Stimulated activated CD4-positive, alpha-beta T cell treated with anti-CD3 and anti-CD28 coated beads, Interleukin-4, amount 100 ng/mL, for 24 hours (primary cell): ENCODE data around the gene MS4A15.
"Not testable (repeated sequence)": the region's sequence is repeated elsewhere in the genome, so short reads cannot be mapped to it uniquely, and the experiment has no call there.

Source experiments
- DNase-seq: peaks from one replicate; pipeline ENCODE4 v3.0.0-alpha.2; 2020

Gene MS4A15

DNA sequence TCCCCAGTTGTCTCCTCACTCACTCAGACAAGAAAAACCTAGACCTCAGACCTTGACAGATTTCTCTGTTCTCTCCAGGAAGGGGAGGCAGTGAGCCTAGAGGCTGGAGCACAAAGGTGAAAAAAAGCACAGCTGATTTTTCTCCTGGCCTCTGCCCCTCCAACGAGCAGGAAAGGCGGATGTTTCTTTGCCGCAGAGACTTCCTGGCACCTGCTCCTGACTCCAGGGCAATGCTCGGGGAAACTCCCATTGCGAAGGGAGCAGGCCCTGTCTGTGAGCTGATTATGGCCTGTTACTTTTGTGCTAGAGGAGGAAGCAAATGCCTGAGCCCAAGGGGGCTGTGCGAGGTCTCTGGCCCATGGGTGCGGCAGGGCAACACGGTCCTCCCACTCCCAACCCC is 53.9 kb downstream of the MS4A15 start:
- no peak for DNase-seq

DNA sequence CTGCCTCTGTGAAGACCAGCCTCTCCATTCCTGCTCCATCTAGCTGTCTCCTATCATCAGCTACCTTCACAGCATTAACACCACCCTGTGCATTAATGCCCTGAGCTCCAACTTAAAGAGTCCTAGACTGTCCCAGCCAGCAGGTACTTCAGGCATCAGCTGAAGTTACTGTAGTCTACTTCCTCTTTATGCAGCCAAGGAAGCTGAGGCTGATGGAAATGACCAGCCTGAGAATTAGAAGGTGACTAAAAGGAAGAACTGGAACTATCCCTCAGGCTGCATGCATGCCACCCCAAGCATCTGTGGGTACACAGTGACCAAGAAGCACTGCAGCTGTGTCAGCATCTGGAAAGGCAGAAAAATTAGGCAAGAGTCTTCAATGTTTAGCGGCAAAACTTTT is 56.7 kb downstream of the MS4A15 start:
- no peak for DNase-seq

DNA sequence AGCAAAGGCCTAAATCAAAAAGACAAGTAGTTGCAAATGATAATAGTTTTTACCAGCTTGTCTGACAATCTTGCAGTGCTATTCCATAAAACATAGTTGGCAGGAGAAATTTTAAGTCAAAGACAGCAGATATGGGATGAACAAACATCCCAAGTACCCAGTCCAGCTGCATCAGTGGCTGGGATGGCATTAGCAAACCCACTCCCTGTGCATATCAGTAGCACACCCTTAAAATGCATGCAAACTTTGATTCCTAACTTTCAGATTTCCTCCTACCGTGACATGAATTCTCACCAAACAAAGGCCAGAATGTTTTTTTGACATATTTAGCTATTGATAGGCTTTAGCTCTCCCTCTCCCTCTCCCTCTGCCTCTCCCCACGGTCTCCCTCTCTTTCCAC is 57.4 kb downstream of the MS4A15 start:
- DNase-seq, result no peak

DNA sequence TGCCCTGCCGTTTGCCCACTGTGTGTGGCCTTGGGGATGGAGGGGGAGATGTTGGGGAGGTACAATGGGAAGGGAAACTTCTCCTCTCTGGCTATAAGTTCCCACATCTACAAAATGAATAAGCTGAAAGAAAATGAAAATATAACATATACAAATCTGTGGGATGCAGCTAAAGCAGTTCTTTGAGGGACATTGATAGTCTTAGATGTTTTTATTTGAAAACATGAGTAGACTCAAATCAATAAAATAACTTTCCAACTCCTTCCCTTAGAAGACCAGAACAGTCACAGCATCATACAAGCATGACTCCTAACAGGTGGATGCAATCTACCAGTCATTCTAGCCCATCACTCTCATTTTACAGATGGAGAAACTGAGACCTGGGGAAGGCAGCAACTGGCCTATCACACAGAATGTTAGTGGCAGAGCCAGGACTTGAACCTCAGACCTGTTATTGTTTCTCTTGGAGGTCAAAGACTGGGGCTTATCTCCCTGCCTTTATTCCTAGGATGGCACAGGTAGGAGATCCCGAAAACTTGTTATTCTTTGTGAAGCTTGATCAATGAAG is 60.0 kb downstream of the MS4A15 start:
- no peak for DNase-seq

DNA sequence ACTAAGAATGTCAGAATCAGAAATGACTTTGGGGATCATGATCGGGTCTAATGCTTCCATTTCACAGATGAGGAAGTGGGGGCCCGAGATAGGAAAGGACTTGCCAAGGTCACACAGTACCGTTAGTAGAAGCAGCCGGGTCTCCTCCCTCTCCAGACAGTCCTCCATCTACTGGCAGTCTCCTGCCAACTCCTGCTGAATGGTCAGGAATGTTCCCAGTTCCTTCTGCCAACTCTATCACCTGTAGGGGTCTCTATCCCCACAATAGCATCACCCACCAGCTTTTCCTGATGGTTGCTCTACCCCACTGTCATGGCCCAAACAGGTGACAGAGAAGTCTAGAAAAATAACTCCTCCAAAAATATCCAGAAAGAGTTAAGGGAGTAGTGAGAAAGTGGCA is 61.4 kb downstream of the MS4A15 start:
- DNase-seq, result no peak

DNA sequence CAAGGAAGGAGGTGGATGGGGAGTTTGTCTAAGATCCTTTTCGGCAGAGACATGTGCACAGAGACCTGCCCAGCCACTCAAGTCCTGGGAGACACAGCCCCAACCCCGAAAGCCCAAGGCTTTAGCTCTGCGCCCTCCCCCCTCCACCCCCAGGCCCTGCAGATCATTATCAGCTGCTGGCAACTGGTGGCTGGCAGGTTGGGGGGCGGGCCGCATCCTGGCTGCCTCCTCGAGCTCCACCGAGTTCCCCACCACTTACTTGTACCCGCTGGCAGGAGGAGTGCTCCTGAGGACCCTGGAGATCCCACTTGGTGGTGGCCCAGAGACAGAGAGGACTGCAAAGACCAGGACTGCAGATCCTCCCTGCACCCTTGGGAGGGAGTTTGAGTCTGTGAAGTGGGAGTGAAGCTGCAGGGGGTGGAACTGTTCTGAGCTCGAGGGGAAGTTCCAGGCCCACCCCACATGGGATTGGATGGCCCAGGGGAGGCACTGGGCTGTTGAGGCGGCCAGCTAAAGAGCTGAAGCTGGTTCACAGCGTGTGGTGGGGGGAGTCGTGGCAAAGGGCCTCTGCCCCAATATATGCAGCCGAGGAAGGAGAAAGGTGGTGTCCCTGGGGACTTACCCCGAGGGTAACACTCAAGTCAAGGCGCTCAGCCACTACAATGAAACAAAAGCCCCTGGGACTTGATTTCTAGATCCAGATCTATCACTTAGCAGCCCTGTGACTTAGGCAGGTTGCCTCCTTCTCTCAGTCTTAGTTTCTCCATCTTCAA is 65.3 kb downstream of the MS4A15 start:
- DNase-seq, result no peak

DNA sequence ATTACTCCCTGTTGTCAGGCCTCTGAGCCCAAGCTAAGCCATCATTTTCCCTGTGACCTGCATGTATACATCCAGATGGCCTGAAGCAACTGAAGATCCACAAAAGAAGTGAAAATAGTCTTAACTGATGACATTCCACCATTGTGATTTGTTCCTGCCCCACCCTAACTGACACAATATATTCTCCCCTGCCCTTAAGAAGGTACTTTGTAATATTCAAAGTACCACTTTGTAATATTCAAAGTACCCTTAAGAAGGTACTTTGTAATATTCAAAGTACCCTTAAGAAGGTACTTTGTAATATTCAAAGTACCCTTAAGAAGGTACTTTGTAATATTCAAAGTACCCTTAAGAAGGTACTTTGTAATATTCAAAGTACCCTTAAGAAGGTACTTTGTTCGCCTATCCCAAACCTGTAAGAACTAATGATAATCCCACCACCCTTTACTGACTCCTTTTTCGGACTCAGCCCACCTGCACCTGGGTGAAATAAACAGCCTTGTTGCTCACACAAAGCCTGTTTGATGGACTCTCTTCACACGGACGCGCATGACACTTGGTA is 67.2 kb downstream of the MS4A15 start:
- DNase-seq, result not testable (repeated sequence)

DNA sequence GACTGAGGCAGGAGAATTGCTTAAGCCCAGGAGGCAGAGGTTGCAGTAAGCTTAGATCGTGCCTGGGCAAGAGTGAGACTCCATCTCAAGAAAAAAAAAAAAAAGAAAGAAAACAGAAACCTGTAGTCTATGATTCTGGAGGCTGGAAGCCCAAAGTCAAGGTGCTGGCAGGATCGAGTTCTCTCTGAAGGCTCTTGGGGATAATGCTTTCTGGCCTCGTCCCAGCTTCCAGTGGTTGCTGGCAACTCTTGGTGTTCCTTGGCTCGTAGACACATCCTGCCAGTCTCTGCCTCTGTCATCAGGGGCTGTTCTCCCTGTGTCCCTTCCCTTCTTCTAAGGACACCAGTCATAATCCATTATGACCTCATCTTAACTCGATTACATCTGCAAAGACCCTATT is 68.5 kb downstream of the MS4A15 start:
- DNase-seq, result no peak

DNA sequence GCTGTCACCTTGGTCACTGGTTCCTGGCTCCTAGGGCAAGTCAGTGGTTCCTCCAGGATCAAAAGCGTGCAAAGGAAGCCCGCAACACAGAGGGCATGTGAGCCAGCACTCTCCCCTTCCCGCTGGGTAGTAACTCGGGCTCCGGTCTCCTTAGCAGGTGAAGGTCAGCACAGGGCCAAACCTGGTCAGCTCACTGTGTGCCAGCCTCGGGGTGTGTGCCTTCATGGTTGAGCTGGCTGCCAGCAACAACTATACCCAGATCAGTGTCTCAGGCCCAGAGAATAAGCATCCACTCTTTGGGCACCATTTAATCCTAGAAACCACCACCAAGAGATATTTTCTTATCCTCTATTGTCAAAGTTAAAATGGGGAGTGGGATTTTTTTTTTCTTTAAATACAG is 69.1 kb downstream of the MS4A15 start:
- no peak for DNase-seq
